HFF-Myc (cell line): Measurements from ENCODE around the gene SMOC1.
"Not testable (repeated sequence)": the region's sequence is repeated elsewhere in the genome, so short reads cannot be mapped to it uniquely, and the experiment has no call there.

Experiments
- DNase-seq: peaks from one replicate; pipeline ENCODE4 v3.0.0-alpha.2; 2011; ENCODE audit warnings: low read depth; ENCODE audit errors: extremely low read depth
- H3K4me3 ChIP-seq: replicated peaks from 2 replicates; pipeline ENCODE4 v1.5.1; 2011; ENCODE audit warnings: low read depth, mild to moderate bottlenecking, control low read depth, low read length
- CTCF ChIP-seq: IDR thresholded peaks from 2 replicates; pipeline ENCODE4 v1.5.1; 2012; ENCODE audit warnings: mild to moderate bottlenecking, low read depth, low read length, control low read depth; ENCODE audit errors: missing control alignments

Gene SMOC1

GRCh38 chr14:69895109-69895508 is 15.9 kb downstream of the SMOC1 start:
- no peak for DNase-seq
- no peak for TF ChIP-seq CTCF
- no peak overlapping the region for H3K4me3 ChIP-seq

GRCh38 chr14:69896080-69896479 is 16.9 kb downstream of the SMOC1 start:
- no peak overlapping the region for H3K4me3 ChIP-seq
- no peak for TF ChIP-seq CTCF

GRCh38 chr14:69896972-69897371 is 17.8 kb downstream of the SMOC1 start:
- no peak for TF ChIP-seq CTCF
- DNase-seq = no peak
- H3K4me3 ChIP-seq = no peak overlapping the region

More at GRCh38 chr14:69896080-69896479, 16.9 kb downstream of the SMOC1 start:
- DNase-seq = no peak

GRCh38 chr14:69900603-69901002 is 21.4 kb downstream of the SMOC1 start:
- DNase-seq = no peak

GRCh38 chr14:69901113-69901951 is 22.1 kb downstream of the SMOC1 start:
- TF ChIP-seq CTCF = no peak
- no peak for DNase-seq
- no peak overlapping the region for H3K4me3 ChIP-seq

More at GRCh38 chr14:69900603-69901002, 21.4 kb downstream of the SMOC1 start:
- no peak for TF ChIP-seq CTCF
- H3K4me3 ChIP-seq = no peak overlapping the region

- DNase-seq, H3K4me3 ChIP-seq: not testable (repeated sequence)
Measured at GRCh38 chr14:69903046-69903445, 23.8 kb downstream of the SMOC1 start.

- no peak for TF ChIP-seq CTCF
- no peak overlapping the region for H3K4me3 ChIP-seq
- no peak for DNase-seq
Measured at GRCh38 chr14:69904246-69904645, 25.0 kb downstream of the SMOC1 start.
